NCI-H1048 (cell line): Measurements from ENCODE around the gene TRMT6.

Source experiments
- DNase-seq: peaks from one replicate; lab custom pipeline; 2025; lab: John Stamatoyannopoulos, UW

TRMT6 gene, protein sequence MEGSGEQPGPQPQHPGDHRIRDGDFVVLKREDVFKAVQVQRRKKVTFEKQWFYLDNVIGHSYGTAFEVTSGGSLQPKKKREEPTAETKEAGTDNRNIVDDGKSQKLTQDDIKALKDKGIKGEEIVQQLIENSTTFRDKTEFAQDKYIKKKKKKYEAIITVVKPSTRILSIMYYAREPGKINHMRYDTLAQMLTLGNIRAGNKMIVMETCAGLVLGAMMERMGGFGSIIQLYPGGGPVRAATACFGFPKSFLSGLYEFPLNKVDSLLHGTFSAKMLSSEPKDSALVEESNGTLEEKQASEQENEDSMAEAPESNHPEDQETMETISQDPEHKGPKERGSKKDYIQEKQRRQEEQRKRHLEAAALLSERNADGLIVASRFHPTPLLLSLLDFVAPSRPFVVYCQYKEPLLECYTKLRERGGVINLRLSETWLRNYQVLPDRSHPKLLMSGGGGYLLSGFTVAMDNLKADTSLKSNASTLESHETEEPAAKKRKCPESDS

DNA sequence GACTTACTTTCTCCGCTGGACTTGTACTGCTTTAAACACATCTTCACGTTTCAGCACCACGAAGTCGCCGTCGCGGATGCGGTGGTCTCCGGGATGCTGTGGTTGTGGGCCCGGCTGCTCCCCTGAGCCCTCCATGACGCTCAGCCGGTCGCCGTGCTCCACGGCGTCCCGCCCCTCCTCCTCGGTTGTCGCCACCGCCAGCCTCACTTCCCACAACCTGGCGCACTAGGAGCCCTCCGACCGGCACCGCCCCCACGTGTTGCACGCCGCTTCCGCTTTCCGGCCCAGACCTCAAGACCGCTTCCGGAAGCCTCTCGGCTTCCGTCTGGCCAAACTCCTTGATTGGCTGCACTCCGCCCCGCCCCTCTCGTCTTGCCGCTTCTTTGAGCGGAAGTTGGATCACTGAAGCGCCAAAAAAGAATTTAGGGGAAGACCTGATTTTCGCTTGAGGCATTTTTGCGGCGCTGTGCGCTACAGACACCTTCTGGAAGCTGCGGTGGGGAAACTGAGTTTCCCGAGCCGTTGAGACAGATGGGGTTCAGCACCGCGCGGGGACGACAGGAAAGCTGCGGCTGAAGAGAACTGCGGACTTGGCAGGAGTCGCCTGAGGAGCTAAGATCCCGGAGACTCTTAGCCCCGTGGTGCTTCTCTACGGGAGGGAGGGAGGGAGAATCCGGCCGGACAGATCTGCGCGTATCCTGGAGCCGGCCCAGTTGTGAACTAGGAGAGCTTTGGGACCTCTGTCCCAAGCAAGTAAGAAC, at the start of gene TRMT6, which contains the start of gene MCM8:
Gene TRMT6, minus strand, starts transcription at position 263 of the 761 bp plus-strand sequence. Its CDS starts 128 bp downstream, at position 135.
Gene MCM8, plus strand, starts transcription at position 382 of the 761 bp plus-strand sequence. CDS start 1,364 bp downstream, outside the sequence.
- DNase-seq = peak; percentile 95

DNA sequence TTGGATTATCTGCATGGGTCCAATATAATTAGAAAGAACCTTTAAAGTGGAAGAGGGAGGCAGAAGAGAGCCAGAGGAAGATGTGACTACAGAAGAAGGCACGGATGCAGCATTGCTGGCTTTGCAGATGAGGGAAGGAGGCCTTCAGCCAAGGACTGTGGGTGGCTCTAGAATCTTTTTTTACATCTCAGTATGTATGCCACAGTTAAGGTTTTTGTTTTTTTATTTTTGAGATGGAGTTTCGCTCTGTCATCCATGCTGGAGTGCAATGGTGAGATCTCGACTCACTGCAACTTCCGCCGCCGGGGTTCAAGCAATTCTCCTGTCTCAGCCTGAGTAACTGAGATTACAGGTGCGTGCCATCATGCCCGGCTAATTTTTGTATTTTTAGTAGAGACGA, 49.5 kb upstream of the TRMT6 start:
- DNase-seq = no peak

DNA sequence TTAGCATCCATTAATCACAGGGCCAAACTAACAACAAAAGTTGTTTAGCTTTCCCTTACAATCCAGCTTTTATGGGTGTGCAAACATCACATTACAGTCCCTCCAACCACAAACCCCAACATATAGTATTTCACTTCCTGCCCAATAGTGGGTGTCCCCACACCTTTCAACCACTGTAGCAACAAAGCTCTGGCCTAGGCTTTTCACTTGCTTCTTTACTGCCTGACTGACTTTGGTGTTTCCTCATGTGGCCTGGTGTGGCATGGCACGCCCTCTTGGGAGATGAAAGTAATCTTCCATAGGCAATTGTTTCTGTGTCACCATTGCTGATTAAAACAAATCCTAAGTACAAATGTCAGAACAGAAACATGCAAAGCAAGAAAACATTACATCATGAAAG, 46.4 kb upstream of the TRMT6 start:
- no peak for DNase-seq

DNA sequence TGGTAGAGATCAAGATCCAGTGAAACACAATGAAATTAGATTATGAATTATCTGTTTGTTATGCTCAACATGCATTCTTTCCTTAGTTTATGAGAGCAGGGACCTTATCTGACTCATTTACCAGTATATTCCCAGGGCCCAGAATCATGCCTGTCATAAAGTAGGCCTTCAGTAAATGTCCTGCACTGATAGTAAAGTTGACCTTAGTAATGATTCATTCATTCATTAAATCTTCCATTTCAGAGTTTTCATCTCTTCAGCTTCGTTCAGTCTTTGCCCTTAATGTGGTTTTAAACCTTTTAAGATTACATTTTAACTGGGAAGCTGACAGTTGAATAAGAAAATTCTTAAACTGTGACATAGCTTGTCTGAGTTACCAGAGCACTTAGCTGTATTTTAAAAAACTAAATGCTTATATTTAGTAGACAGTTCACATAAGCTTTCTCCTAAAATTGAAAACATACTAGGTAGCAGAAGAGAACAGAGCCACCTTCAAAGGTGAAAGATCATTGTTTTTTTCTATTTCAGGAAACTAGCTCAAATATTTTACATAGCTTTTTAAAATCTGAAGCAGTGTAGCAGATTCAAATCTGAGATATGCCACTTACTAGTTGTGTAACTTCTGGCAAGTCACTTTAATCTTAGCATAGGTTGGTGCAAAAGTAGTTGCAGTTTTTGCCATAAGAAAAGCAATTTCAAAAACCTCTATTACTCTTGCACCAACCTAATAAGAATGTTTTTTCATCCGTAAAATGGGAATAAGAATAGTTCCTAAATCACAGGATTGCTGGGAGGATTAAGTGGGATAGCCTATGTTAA, 41.5 kb upstream of the TRMT6 start:
- no peak for DNase-seq

DNA sequence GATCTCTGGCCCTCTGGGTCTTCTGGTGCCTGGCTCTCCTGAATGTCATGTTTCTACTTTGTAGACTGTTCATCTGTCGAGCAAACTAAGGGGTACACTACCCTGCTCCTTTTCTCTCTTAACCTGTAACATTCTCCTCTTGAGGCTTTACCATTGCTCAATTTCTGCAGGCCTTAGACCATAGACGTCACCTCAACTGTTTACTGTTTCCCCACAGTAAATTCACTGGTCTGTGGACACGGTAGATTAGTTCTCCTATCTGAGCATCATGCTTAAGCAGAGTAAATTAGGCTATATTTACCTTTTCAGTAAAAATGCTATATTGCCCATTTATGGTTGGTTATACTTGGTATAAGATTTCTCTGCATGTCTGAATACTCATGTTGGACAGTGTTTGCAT, 40.6 kb upstream of the TRMT6 start:
- DNase-seq = no peak

DNA sequence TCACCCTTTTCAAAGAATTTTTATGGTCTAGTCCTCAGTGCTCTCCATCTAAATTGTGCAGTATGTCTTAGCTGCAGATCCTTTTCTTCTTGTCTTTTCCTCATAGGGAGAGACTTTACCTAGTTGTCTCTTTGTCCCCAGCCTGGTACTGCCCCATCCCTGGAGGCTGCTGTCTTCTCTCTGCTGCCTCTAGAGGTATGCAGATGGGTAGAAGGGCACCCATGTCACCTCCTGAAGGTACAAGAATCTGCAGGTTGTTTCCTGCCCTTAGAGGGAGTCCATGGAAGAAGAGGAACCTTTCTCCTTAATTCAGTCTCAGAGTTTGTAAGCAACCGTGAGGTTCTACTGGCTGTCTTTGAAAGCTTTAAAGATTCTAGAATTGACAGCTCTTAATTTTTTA, 39.2 kb upstream of the TRMT6 start:
- DNase-seq = no peak

DNA sequence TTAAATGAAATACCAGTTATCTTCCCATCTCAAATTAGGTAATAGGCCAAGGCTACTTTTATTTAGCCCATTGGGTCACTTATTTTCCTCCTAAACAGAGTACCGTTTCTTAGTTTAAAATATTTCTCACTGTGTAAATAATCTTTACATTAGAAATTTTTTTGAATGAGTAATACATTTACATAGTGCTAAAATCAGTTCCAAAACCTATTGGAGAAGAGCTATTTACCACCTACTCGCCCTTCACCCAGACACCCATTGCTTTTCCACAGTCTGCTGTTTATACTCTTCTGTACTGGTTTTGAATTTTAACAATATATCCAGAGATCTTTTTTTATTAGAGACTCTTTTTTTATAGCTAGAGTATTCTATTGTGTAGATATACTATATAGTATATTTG, 37.0 kb upstream of the TRMT6 start:
- no peak for DNase-seq

DNA sequence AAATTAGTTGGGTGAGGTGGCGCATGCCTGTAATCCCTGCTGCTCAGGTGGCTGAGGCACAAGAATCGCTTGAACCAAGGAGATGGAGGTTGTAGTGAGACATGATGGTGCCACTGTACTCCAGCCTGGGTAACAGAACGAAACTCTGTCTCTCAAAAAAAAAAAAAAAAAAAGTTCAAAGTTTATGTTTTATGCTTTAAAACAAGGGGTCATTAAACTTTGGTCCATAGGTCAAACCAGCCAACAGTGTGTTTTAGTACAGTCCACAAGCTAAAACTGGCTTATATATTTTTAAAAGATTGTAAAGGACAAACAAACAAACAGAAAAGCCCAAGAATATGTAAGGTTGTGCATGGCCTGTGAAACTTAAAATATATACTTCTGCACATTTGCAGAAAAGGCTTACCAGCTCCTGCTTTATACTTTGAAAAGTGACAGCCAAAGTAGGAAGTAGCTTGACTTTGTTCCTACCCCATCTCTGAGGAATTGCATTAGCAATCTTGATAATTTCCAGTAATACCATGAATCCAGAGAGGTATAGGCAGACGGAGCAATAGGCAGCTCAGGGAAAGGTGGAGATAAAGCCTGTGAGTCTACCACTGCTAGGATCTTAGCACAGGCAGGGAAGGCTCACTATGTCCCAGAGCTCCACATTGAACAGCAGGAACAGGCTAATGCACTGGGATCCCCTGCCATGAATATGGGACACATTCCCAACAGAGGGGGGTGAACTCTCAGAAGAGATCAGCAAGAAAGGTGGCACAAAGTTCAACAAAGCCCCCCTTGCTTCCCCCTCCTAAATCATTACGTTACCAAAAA, 30.6 kb upstream of the TRMT6 start:
- DNase-seq = no peak

DNA sequence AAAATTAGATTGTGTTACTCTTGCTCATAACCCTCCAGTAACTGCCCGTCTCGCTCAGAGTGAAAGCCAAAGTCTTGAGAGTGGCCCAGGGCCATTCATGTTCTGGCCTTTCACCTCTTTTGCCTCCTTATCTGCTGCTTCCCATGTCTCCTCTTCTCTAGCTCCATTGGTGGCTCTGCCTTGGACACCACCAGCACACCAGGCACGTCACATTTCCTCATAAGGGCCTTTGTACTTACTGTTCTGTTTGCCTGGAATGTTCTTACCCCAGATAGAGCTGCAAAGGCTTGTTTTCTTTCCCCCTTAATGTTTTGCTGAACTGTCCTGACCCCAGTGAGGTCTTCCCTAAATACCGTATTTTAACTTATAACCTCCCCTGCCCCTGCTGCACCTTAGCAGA, 29.5 kb upstream of the TRMT6 start:
- DNase-seq = no peak

DNA sequence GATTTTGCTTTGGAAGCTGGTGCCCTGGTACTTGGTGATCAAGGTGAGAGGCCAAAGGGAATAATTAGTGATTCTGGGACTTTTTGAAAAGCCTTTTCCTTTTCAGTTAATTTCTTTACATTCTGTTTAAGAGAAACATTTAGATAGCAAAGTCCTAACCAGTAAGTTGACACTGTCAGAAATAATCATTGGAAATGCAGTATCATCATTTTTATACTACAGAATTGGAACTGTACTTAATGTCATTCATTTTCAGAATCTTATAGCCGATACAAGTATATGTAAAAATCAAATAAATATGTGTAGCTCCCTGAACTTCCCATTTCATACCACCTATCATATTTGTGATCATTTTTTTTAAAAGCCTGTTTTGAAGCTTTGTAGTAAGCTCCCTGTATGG, 27.6 kb upstream of the TRMT6 start:
- no peak for DNase-seq

DNA sequence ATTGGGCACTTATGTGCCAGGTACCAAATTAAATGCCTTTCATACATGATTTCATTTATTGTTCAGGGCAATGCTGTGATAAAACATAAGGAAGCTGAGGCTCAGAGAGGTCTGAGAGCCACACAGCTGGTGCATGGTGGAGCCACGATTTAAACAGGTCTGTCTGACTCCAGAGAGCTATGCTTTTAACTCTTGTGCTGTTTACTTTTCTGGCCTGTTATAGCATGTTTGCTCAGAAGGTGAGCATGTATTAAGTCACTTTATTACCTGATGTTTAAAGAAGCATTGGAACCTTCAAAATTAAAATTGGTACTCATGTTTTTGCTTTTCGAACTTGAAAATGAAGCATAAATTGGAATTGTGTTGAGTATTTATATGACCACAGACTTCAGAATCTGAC, 26.9 kb upstream of the TRMT6 start:
- DNase-seq = no peak

DNA sequence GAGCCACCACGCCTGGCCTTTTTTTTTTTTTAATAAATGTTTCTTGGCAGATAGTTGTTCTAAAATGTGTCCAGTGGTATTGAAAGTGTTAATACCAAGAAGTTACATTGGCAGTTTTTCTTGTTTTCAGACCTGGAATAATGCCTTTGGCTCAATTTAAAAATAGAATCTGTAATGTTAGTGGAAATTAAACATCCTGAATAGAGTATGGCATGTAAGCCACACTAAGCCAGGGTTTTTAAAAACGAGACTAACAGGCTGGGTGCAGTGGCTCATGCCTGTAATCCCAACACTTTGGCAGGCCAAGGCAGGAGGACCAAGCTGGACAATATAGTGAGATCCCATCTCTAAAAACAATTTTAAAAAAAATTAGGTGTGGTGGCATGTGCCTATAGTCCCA, 25.4 kb upstream of the TRMT6 start:
- DNase-seq = no peak

DNA sequence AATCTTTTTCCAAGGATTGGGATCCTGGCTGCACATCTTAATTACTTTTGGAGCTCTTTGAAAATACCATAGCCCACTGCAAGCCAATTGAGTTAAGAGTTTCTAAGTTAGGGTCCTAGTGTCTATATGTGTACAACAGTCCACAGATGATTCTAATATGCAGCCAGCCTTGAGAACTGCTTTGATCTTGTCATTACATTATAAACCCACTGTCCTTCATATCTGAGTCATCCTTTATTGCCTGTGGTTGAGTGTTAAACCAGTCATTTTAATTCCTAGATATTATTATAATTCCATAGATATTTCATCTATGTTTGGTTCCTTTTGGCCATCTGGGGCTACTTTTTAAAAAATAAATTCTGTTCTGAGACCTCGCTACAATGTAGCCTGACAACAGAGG, 24.2 kb upstream of the TRMT6 start:
- no peak for DNase-seq

DNA sequence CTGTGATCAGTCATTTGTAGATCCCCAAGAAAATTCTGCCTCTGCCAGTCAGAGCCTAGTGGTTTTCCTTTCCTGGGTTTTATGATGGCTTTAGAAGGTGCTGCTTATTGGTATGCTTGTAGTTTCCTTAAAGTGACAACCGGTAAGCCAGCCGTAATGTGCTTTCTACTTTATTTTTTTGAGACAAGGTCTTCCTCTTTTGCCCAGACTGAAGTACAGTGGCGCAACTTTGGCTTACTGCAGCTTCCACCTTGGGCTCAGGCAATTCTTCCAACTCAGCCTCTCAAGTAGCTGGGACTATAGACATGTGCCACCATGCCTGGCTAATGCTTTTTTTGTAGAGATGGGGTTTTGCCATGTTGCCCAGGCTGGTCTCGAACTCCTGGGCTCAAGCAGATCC, 23.6 kb upstream of the TRMT6 start:
- no peak for DNase-seq

DNA sequence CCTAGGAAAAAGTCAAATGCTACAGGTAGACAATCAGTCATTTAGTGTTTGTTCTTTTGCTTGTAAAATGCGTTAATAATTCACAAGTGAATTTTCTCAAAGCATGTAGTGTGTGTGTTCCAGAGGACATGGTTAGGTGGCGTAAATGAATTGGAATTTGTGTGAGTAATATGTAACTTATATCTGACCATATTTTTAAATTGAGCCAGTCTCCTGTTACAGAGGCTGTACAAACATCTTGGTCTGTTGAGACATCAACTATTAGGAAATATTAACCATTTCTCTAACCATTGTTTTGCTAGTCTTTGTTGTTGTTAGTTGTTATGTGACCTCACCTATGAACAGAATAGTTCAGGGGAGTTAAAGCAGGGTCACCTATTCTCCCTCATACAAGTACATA, 22.8 kb upstream of the TRMT6 start:
- no peak for DNase-seq

DNA sequence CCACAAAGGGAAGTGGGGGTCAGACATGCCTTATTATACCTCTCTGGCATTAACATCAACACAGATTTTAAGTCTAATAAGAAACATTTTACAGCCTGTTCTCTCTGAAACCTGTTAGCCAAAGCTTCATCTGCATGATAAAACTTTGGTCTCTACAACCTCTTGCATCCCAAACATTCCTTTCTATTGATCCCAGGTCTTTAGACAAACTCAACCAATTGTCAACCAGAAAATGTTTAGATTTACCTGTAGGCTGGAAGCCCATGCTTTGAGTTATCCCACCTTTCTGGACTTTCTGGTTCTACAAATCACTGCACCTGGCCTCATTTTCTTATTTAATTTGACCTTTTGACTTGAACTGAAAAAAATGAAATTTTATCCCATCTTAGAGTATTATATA, 20.9 kb upstream of the TRMT6 start:
- no peak for DNase-seq

DNA sequence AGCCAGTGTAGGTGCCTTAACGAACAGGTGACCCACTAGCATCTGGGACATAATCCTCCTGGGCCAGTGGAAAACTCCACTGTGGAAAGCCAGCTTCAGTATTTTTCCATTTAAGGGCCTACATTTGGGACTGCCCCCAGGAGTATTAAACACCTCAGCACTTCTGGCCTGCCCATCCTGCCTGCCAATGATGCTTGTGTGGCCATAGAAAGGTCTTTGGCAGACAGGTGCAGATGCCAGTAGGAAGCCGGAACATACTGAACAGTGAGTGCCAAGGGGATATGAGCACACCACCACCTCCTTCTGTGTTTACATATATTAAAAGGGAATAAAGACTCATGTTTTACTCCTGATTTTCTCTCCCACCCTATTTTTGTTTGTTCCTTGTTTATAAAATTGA, 20.0 kb upstream of the TRMT6 start:
- no peak for DNase-seq

DNA sequence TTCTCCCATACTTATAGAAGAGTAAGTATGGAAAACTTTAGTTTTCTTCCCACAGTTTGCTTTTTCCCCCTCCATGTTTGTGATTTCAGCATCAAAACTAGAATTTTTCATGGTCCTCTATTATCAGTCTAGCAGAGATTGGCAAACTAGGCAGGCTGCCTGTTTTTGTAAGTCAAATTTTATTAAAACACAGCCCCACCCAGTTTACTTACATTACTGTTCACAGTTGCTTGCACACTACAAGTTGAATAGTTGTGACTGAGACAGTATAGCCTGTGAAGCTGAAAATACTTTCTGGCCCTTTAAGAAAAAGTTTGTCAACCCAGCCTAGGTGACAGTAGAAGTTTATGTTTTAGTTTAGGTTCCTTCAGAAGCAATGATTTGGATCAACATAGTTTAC, 19.6 kb upstream of the TRMT6 start:
- no peak for DNase-seq

DNA sequence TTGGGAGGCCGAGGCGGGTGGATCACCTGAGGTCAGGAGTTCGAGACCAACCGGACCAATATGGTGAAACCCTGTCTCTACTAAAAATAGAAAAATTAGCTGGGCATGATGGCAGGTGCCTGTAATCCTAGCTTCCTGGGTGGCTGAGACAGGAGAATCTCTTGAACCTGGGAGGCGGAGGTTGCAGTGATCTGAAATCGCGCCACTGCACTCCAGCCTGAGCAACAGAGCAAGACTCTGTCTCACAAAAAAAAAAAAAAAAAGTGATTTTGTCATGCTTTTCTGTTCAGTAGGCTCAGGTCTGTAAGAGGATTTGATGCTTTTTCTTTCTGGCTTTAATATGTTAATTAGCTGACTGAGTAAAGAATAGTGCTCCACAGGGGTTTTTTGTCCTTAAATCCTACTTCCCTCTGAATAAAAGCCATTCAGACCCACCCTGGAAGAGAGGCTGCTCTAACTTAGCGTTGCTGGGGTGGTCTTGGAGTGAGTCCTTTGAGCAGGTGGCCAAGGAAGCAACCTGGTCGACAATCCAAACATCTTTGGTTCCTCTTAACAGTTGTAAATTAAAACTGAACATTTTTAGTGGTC, 19.1 kb upstream of the TRMT6 start:
- DNase-seq = no peak

DNA sequence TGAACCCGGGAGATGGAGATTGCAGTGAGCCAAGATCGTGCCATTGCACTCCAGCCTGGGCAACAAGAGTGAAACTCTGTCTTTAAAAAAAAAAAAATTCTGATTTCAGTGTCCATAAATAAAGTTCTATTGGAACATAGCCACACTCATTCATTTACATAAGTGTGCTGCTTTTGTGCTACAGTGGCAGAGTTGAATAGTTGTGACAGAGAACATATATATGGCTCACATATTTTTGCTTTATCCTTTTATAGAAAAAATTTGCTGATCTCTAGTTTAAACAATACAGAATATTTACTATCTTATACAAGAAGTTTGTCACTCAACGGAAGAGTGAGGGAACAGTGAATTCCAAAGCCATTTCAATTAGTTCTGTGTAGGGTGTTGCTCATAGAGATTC, 18.1 kb upstream of the TRMT6 start:
- DNase-seq = no peak

DNA sequence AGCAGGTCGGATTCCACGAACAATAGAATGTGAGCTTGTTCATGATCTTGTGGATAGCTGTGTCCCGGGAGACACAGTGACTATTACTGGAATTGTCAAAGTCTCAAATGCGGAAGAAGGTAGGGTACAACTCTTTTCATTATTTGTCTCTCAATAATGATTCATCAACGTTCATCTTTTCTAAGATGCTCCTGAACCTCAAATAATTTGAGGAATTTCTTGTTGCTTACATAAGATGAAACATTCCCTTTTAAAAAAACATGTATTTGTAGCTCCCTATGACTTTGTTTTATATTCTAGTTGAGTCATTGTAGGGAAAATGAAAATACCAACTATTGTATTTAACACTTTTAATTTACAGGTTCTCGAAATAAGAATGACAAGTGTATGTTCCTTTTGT, 17.1 kb upstream of the TRMT6 start:
- no peak for DNase-seq
